NCI-H146 treated with DMSO at 0.1 percent for 48 hours (cell line): Measurements from ENCODE around the gene CX3CR1.
"Not testable (repeated sequence)": the region's sequence is repeated elsewhere in the genome, so short reads cannot be mapped to it uniquely, and the experiment has no call there.

Experiments used
- DNase-seq: peaks from one replicate; lab custom pipeline; 2025; ENCODE audit not compliant: unreplicated experiment; lab: John Stamatoyannopoulos, UW

CX3CR1 gene

GRCh38 chr3:39267631-39268548 is 11.9 kb downstream of the CX3CR1 start:
- DNase-seq: no peak

- DNase-seq: no peak
These were observed 15.8 kb downstream of the CX3CR1 start for GRCh38 chr3:39264053-39264452.

- DNase-seq: no peak
These were observed 16.3 kb downstream of the CX3CR1 start for GRCh38 chr3:39263576-39263975.

GRCh38 chr3:39262846-39263245 is 17.0 kb downstream of the CX3CR1 start:
- no peak for DNase-seq

GRCh38 chr3:39261726-39262125 is 18.1 kb downstream of the CX3CR1 start:
- no peak for DNase-seq

- no peak for DNase-seq
These were observed 18.9 kb downstream of the CX3CR1 start for GRCh38 chr3:39260957-39261356.

GRCh38 chr3:39260318-39260717 is 19.5 kb downstream of the CX3CR1 start:
- no peak for DNase-seq

GRCh38 chr3:39255503-39256325 is 24.1 kb downstream of the CX3CR1 start:
- no peak for DNase-seq

- no peak for DNase-seq
These were observed 24.9 kb downstream of the CX3CR1 start for GRCh38 chr3:39254806-39255449.

- no peak for DNase-seq
These were observed 28.3 kb downstream of the CX3CR1 start for GRCh38 chr3:39251576-39251975.

GRCh38 chr3:39250116-39250747 is 29.6 kb downstream of the CX3CR1 start:
- no peak for DNase-seq

GRCh38 chr3:39249453-39250115 is 30.3 kb downstream of the CX3CR1 start:
- DNase-seq: no peak

GRCh38 chr3:39241561-39241960 is 38.3 kb downstream of the CX3CR1 start:
- no peak for DNase-seq

GRCh38 chr3:39237027-39237426 is 42.8 kb downstream of the CX3CR1 start:
- no peak for DNase-seq

GRCh38 chr3:39234651-39235050 is 45.2 kb downstream of the CX3CR1 start:
- DNase-seq: no peak

GRCh38 chr3:39232859-39233258 is 47.0 kb downstream of the CX3CR1 start:
- DNase-seq: no peak

GRCh38 chr3:39230453-39230852 is 49.4 kb downstream of the CX3CR1 start:
- DNase-seq: no peak

GRCh38 chr3:39228496-39228895 is 51.3 kb downstream of the CX3CR1 start:
- DNase-seq: no peak

- not testable (repeated sequence) for DNase-seq
These were observed 52.2 kb downstream of the CX3CR1 start for GRCh38 chr3:39227596-39227995.

- no peak for DNase-seq
These were observed 53.6 kb downstream of the CX3CR1 start for GRCh38 chr3:39226106-39226741.
